HepG2 (cell line): ENCODE data around the gene TROAP. TPM values are rescaled to one million over a fixed set of nuclear protein-coding genes. Genes with fewer than 3 reads are reported as not detected.

ENCODE experiments used
- ADNP ChIP-seq: sonication (generic); formaldehyde crosslinking; IDR thresholded peaks from 2 replicates; pipeline ENCODE4 v1.4.0; 2020; ENCODE audit warnings: missing genetic modification reagents
- GABPA ChIP-seq, 2 experiments: IDR thresholded peaks; 2 replicates each; pipeline ENCODE4 v1.6.1; 2011 to 2016; ENCODE audit warnings: low read depth in 2 of 2, low read length in 1 of 2, missing biosample characterization in 1 of 2, missing genetic modification characterization in 1 of 2
- GATAD2A ChIP-seq: IDR thresholded peaks from 2 replicates; pipeline ENCODE4 v1.6.1; 2016
- HNRNPK ChIP-seq: fragments of 200-400 bp; formaldehyde crosslinking; IDR thresholded peaks from 2 replicates; pipeline ENCODE4 v1.6.1; 2018; ENCODE audit warnings: low read length, low read depth, moderate library complexity, mild to moderate bottlenecking; ENCODE audit not compliant: poor library complexity, severe bottlenecking
- KAT7 ChIP-seq: IDR thresholded peaks from 2 replicates; pipeline ENCODE4 v1.6.1; 2018; ENCODE audit warnings: borderline replicate concordance, missing compliant biosample characterization
- MLLT10 ChIP-seq: sonication (generic); formaldehyde crosslinking; IDR thresholded peaks from 2 replicates; pipeline ENCODE4 v1.4.0; 2020; ENCODE audit warnings: missing genetic modification reagents
- NFATC3 ChIP-seq: sonication (generic); formaldehyde crosslinking; IDR thresholded peaks from 2 replicates; pipeline ENCODE4 v1.5.1; 2020; ENCODE audit warnings: mild to moderate bottlenecking, missing genetic modification reagents
- NONO ChIP-seq, 2 experiments: fragments of 450-650 bp in 1 of 2; sonication (generic) in 1 of 2; formaldehyde crosslinking in 1 of 2; IDR thresholded peaks in 1 of 2; conservative IDR thresholded peaks in 1 of 2; 2 replicates each; pipeline versions ENCODE4 v1.6.1 to v1.8.0; 2017 to 2022; ENCODE audit warnings: mild to moderate bottlenecking in 1 of 2, missing genetic modification reagents in 1 of 2, moderate library complexity in 1 of 2
- PPARG ChIP-seq: conservative IDR thresholded peaks from 2 replicates; pipeline ENCODE4 v1.6.1; 2016; ENCODE audit warnings: missing biosample characterization, missing genetic modification reagents
- SAP130 ChIP-seq: IDR thresholded peaks from 2 replicates; pipeline ENCODE4 v1.6.1; 2016; ENCODE audit warnings: low read depth
- SMARCC2 ChIP-seq: fragments of 450-650 bp; IDR thresholded peaks from 2 replicates; pipeline ENCODE4 v1.6.1; 2017; ENCODE audit warnings: antibody characterized with exemption, mild to moderate bottlenecking
- YEATS4 ChIP-seq: sonication (generic); formaldehyde crosslinking; IDR thresholded peaks from 2 replicates; pipeline ENCODE4 v1.4.0; 2020; ENCODE audit warnings: missing genetic modification reagents, borderline replicate concordance
- ZBTB38 ChIP-seq: sonication (generic); formaldehyde crosslinking; IDR thresholded peaks from 2 replicates; pipeline ENCODE4 v1.5.1; 2020; ENCODE audit warnings: mild to moderate bottlenecking, missing genetic modification reagents
- ZNF143 ChIP-seq: sonication (generic); formaldehyde crosslinking; IDR thresholded peaks from 2 replicates; pipeline ENCODE4 v1.4.0; 2020; ENCODE audit warnings: missing genetic modification reagents
- ZNF547 ChIP-seq: sonication (generic); formaldehyde crosslinking; IDR thresholded peaks from 2 replicates; pipeline ENCODE4 v1.5.1; 2020; ENCODE audit warnings: mild to moderate bottlenecking, missing genetic modification reagents
- ZNF788 ChIP-seq: sonication (generic); formaldehyde crosslinking; IDR thresholded peaks from 2 replicates; pipeline ENCODE4 v1.5.0; 2020; ENCODE audit warnings: mild to moderate bottlenecking, missing genetic modification reagents, borderline replicate concordance
- ZNF883 ChIP-seq: sonication (generic); formaldehyde crosslinking; IDR thresholded peaks from 2 replicates; pipeline ENCODE4 v1.5.1; 2020; ENCODE audit warnings: mild to moderate bottlenecking, missing genetic modification reagents; ENCODE audit errors: not compliant biosample characterization
- ZSCAN9 ChIP-seq: IDR thresholded peaks from 2 replicates; pipeline ENCODE4 v1.6.1; 2016; ENCODE audit warnings: borderline replicate concordance
- polyA plus RNA-seq, 8 experiments: library from polyadenylated mRNA; depleted of rRNA in 3 of 8; stranded (reverse) in 7 of 8; unstranded in 1 of 8; fragments of >200 nt; fragmentation: Illumina TruSeq in 4 of 8; extraction: Trizol in 4 of 8; gene quantifications; 2 replicates each; pipeline versions ENCODE4 v1.2.1 to v1.2.3, GENCODE V29; 2011 to 2016; ENCODE audit warnings: low read depth in 4 of 8, missing spikeins in 1 of 8, mixed read lengths in 1 of 8; ENCODE audit not compliant: insufficient read depth in 1 of 8
- total RNA-seq, 5 experiments: library from RNA; depleted of rRNA; stranded (reverse); fragments of >200 nt; fragmentation: Illumina TruSeq; extraction: Trizol; gene quantifications; 2 replicates each; pipeline ENCODE4 v1.2.3, GENCODE V29; 2016; ENCODE audit warnings: low read depth in 1 of 5
- TF ChIP-seq, protein P1 (sequence below): sonication (generic); formaldehyde crosslinking; IDR thresholded peaks from 2 replicates; pipeline ENCODE4 v1.4.0; 2020; ENCODE audit warnings: missing genetic modification reagents
- TF ChIP-seq, protein P2 (sequence below): sonication (generic); formaldehyde crosslinking; IDR thresholded peaks from 2 replicates; pipeline ENCODE4 v1.4.0; 2020; ENCODE audit warnings: missing genetic modification reagents
- TF ChIP-seq, protein P3 (sequence below): sonication (generic); formaldehyde crosslinking; IDR thresholded peaks from 2 replicates; pipeline ENCODE4 v1.9.0; 2021; ENCODE audit warnings: missing genetic modification reagents, mild to moderate bottlenecking, borderline replicate concordance

TROAP gene
- total and polyA plus RNA-seq, 2 of the 13 experiments (the other 11 are each of a cell fraction or from before 2014, with no cell fraction given), result 22.5 to 30.9 TPM

DNA sequence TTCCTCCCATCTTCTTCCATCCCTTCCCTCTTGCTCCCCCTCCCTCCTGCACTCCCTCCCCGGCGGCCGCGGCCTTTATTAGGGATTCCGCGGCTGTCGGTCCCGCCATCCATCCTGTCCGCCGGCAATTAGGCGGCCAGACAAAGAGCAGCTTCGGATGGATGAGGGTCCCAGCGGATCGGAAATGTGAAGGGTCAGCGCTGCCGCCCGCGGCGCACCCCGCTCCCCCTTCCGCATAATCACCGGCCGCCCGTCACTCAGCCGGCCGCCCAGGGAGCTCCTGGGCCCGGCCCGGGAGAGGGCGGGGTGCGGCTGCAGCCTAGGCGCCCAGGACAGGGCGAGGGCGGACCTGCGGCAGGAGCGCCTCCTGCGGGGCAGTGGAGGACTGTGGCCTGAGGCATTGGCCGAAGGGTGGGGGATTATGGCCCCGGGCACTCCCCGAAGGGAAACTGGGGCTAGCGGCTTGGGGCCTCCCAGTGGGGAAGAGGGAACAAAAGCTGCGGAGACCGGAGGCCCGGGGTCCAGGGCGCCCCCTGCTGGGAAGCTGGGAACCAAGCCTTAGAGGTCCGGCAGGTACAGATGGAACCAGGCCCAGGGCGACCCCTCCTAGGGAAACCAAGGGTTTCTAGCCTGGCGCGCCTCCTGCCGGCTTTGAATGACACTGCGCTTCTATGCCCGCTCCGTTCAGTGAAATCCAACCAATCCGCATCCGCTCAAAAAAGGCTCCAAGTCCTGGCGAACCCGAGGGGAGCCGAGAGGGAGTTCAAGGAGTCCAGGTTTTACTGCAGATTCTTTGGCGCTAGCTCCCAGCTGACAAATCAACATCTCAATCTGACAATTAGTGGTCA lies 19.2 kb downstream of the TROAP start (continued):
- no peak for TF ChIP-seq NONO (IDR thresholded peaks at IDR 0.05)
- TF ChIP-seq NONO (CRISPR knock-in tag; conservative IDR thresholded peaks at IDR 0.05), result 0 out of 2 replicates have a peak, but pooled peaks have one; percentile 31
- no peak for TF ChIP-seq GABPA (IDR thresholded peaks at IDR 0.05; ENCODE audit: low read depth, low read length)
- TF ChIP-seq GABPA (CRISPR knock-in tag; IDR thresholded peaks at IDR 0.05; ENCODE audit: low read depth), result no peak
- peak; percentile 53 for TF ChIP-seq HNRNPK
- TF ChIP-seq ADNP (CRISPR knock-in tag), result peak; percentile 86
- peak; percentile 57; the same call in 1 of the 2 replicates for TF ChIP-seq ZNF547
- TF ChIP-seq ZBTB38, result no peak
- 0 out of 2 replicates have a peak, but pooled peaks have one; percentile 33 for TF ChIP-seq ZSCAN9 (CRISPR knock-in tag)
- TF ChIP-seq, protein P1, sequence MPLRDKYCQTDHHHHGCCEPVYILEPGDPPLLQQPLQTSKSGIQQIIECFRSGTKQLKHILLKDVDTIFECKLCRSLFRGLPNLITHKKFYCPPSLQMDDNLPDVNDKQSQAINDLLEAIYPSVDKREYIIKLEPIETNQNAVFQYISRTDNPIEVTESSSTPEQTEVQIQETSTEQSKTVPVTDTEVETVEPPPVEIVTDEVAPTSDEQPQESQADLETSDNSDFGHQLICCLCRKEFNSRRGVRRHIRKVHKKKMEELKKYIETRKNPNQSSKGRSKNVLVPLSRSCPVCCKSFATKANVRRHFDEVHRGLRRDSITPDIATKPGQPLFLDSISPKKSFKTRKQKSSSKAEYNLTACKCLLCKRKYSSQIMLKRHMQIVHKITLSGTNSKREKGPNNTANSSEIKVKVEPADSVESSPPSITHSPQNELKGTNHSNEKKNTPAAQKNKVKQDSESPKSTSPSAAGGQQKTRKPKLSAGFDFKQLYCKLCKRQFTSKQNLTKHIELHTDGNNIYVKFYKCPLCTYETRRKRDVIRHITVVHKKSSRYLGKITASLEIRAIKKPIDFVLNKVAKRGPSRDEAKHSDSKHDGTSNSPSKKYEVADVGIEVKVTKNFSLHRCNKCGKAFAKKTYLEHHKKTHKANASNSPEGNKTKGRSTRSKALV (CRISPR knock-in tag), result peak; percentile 43; the same call in 1 of the 2 replicates
- no peak for TF ChIP-seq PPARG (CRISPR knock-in tag)
- TF ChIP-seq MLLT10 (CRISPR knock-in tag), result no peak
- TF ChIP-seq NFATC3 (CRISPR knock-in tag), result no peak
- peak; percentile 50 for TF ChIP-seq SAP130 (CRISPR knock-in tag)
- TF ChIP-seq ZNF788, result peak; percentile 68; the same call in 1 of the 2 replicates
- peak; percentile 27; the same call in 1 of the 2 replicates for TF ChIP-seq KAT7
- TF ChIP-seq ZNF883, result peak; percentile 69
- TF ChIP-seq, protein P2, sequence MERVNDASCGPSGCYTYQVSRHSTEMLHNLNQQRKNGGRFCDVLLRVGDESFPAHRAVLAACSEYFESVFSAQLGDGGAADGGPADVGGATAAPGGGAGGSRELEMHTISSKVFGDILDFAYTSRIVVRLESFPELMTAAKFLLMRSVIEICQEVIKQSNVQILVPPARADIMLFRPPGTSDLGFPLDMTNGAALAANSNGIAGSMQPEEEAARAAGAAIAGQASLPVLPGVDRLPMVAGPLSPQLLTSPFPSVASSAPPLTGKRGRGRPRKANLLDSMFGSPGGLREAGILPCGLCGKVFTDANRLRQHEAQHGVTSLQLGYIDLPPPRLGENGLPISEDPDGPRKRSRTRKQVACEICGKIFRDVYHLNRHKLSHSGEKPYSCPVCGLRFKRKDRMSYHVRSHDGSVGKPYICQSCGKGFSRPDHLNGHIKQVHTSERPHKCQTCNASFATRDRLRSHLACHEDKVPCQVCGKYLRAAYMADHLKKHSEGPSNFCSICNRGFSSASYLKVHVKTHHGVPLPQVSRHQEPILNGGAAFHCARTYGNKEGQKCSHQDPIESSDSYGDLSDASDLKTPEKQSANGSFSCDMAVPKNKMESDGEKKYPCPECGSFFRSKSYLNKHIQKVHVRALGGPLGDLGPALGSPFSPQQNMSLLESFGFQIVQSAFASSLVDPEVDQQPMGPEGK, result peak; percentile 48
- TF ChIP-seq, protein P3, sequence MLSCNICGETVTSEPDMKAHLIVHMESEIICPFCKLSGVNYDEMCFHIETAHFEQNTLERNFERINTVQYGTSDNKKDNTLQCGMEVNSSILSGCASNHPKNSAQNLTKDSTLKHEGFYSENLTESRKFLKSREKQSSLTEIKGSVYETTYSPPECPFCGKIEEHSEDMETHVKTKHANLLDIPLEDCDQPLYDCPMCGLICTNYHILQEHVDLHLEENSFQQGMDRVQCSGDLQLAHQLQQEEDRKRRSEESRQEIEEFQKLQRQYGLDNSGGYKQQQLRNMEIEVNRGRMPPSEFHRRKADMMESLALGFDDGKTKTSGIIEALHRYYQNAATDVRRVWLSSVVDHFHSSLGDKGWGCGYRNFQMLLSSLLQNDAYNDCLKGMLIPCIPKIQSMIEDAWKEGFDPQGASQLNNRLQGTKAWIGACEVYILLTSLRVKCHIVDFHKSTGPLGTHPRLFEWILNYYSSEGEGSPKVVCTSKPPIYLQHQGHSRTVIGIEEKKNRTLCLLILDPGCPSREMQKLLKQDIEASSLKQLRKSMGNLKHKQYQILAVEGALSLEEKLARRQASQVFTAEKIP, result no peak
- TF ChIP-seq SMARCC2, result no peak
- TF ChIP-seq GATAD2A, result peak; percentile 60
- peak; percentile 14; the same call in 1 of the 2 replicates for TF ChIP-seq YEATS4 (CRISPR knock-in tag)
- no peak for TF ChIP-seq ZNF143 (CRISPR knock-in tag)
